Measurements from ENCODE around the gene PLXNA4.

The PLXNA4 gene

DNA sequence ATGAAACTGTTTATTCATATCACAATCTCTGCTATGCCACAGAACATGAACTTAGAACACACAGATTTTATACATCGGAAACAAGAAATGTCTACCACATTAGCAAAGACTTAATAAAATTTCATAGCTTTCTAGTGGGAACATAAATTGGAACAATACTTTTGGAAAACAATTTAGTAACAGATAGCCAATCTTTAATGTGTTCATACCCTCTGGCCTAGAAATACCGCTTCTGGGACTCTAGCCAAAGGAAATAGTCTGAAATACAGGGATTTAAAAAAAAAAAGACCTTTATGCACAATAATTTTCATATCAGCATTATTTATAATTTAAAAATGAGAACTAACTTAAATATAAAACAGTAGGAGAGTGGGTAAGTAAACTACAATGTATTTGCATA is 168.5 kb downstream of the PLXNA4 start:
- TF ChIP-seq, protein P1, sequence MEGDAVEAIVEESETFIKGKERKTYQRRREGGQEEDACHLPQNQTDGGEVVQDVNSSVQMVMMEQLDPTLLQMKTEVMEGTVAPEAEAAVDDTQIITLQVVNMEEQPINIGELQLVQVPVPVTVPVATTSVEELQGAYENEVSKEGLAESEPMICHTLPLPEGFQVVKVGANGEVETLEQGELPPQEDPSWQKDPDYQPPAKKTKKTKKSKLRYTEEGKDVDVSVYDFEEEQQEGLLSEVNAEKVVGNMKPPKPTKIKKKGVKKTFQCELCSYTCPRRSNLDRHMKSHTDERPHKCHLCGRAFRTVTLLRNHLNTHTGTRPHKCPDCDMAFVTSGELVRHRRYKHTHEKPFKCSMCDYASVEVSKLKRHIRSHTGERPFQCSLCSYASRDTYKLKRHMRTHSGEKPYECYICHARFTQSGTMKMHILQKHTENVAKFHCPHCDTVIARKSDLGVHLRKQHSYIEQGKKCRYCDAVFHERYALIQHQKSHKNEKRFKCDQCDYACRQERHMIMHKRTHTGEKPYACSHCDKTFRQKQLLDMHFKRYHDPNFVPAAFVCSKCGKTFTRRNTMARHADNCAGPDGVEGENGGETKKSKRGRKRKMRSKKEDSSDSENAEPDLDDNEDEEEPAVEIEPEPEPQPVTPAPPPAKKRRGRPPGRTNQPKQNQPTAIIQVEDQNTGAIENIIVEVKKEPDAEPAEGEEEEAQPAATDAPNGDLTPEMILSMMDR (IDR thresholded peaks at IDR 0.05; ENCODE audit: borderline replicate concordance, control extremely low read depth, extremely low read depth, insufficient read depth, missing control alignments): no peak
- in situ Hi-C loops (cut with MboI; ENCODE audit: low sequenced_read_pairs, unreplicated experiment): no loop called here
- DNase-seq (ENCODE audit: low spot score): no peak

DNA sequence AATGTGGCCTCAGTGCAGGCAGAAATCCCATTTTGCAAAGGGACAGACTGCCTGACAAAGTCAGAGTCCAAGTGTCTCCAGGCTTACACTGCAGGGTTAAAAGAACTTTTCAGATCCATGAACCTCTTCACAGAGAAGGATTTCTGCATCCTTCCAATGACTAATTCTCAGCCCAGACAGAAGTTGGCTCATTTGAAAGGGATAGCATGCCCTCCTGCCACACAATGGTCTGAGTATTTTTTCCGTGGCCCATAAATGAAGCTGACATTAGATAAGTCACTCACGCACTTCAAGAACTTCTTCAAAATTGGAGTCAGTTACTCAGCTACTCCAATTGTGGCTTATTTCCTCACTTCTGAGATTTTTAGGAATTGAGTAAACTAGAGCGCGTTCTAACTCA is 170.2 kb downstream of the PLXNA4 start:
- in situ Hi-C loops (cut with MboI; ENCODE audit: low sequenced_read_pairs, unreplicated experiment): no loop called here
- TF ChIP-seq, protein P1 (IDR thresholded peaks at IDR 0.05; ENCODE audit: borderline replicate concordance, control extremely low read depth, extremely low read depth, insufficient read depth, missing control alignments): no peak
- no peak for DNase-seq (ENCODE audit: low spot score)

DNA sequence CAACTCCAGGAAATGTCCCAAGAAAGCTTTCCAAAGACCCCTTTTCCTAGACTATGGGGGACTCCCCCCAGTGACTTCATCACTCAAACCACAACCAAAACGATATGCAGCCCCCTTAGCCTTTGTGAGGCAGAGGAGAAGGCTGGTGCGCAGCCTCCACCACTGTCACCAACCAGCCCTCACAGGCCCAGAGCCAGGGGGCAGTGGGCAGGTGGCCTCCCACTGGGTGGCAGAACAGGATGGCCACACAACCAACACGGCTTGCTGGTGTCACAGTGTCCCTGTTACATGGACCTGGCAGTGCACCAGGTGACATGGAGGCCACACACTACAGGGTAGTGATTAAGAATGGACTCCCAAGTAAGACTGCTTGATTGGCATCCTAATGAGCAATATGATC is 172.0 kb downstream of the PLXNA4 start:
- TF ChIP-seq, protein P1 (IDR thresholded peaks at IDR 0.05; ENCODE audit: borderline replicate concordance, control extremely low read depth, extremely low read depth, insufficient read depth, missing control alignments): no peak
- in situ Hi-C loops (cut with MboI; ENCODE audit: low sequenced_read_pairs, unreplicated experiment): no loop called here

DNA sequence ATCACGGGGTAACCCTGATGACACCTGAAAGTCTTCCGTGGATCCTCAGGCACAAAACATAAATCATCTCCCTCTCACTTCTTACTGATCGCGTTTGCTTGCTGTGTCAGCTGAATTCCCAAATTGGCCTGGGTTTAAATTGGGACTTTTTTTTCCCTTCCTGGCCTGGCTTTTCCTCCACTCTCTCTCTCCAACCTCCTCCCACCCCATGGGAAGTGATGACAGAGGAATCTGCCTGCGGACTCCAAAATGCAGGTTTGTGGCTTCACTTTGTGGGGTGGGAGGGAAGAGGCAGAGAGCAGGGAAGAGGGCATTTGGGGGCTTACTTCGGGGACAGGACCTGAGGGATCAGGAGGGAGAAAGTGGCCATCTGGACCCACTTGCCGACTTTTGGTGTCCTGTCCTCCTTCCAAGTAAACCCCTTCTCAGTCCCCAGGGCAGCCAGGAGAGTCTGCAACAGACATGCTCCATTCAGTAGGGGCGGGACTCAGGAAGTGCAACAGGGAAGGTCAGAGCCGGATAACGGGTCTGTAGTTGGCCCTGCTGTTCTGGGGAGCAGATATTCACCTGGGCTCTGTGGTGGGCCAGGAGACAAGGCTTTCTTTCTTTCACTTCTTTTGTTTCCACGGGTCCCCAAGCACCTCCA is 172.7 kb downstream of the PLXNA4 start:
- TF ChIP-seq, protein P1 (IDR thresholded peaks at IDR 0.05; ENCODE audit: borderline replicate concordance, control extremely low read depth, extremely low read depth, insufficient read depth, missing control alignments): no peak
- in situ Hi-C loops (cut with MboI; ENCODE audit: low sequenced_read_pairs, unreplicated experiment): no loop called here
- DNase-seq (ENCODE audit: low spot score): no peak

More for the DNA sequence above, 172.0 kb downstream of the PLXNA4 start:
- DNase-seq (ENCODE audit: low spot score): no peak

DNA sequence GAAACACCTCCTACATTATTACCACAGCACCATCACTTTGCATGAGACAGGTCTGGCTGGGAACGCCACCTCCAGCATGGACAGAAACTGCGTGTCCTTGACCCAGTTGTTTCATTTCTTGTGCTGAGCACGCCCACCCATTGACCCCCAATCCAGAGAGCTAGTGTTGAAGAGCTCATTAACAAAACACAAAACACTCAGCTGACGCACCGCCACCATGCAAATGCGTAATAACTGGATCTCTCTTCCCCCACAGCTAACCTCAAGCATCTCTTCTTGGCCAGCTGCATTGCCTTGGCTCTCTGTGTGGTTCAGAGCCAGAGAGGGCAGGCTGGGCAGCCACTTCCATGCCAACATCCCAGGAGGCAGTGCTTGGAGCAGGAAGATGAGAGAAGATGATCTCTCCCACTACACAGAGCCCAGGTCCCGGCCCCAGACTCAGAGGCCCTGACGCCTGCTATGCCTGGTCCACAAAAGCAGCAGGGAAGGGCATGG is 173.5 kb downstream of the PLXNA4 start:
- no peak for DNase-seq (ENCODE audit: low spot score)
- in situ Hi-C loops (cut with MboI; ENCODE audit: low sequenced_read_pairs, unreplicated experiment): no loop called here
- TF ChIP-seq, protein P1 (IDR thresholded peaks at IDR 0.05; ENCODE audit: borderline replicate concordance, control extremely low read depth, extremely low read depth, insufficient read depth, missing control alignments): no peak

DNA sequence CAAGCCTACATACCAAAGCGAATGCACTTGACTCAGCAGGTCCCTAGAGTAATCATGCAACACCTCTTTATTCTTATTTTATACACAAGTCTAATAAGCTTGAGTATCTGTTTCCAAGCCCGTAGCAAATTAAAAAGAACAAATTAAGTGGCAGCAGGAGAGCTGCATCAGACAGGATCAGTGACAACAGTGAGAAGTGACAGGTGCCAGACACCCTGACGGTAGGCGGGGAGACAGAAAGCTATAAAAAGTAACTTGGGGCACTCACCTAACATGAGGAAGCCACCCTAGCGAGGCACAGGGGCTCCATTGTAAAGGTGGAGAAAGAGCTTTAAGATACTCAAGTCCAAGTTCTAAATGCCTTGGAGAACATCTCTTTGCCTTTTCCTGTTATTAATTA is 174.2 kb downstream of the PLXNA4 start:
- DNase-seq (ENCODE audit: low spot score): no peak
- in situ Hi-C loops (cut with MboI; ENCODE audit: low sequenced_read_pairs, unreplicated experiment): no loop called here
- TF ChIP-seq, protein P1 (IDR thresholded peaks at IDR 0.05; ENCODE audit: borderline replicate concordance, control extremely low read depth, extremely low read depth, insufficient read depth, missing control alignments): no peak

Data from GM13976 (cell line).